GM11168 (cell line): ENCODE data around the gene OXCT1.
"Not testable (repeated sequence)": the region's sequence is repeated elsewhere in the genome, so short reads cannot be mapped to it uniquely, and the experiment has no call there.

Experiments
- in situ Hi-C: fragments of 300-500 bp; cut with MboI; formaldehyde crosslinking; loops from one replicate; pipeline ENCODE4 v1.12.0; 2022; ENCODE audit warnings: low sequenced_read_pairs; ENCODE audit not compliant: unreplicated experiment

OXCT1 gene

GRCh38 chr5:41738710-41739354, 131.4 kb downstream of the OXCT1 start:
- in situ Hi-C loops: no loop called here

GRCh38 chr5:41736641-41737040, 133.6 kb downstream of the OXCT1 start:
- in situ Hi-C loops: no loop called here

DNA sequence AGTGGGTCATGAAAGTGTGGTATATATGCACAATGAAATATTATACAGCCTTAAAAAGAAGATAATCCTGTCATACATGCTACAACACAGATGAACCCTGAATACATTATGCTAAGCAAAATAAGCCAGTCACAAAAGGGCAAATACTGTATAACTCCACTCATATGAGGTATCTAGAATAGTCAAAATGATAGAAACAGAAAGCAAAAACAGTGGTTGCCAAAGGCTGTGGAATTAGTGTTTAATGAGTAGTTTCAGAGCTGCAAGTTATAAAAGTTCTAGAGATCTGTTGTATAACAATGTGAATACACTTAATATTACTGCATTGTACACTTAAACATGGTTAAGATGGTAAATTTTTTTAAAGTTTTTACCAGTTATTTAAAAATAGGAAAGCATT, 135.0 kb downstream of the OXCT1 start:
- in situ Hi-C loops: no loop called here

DNA sequence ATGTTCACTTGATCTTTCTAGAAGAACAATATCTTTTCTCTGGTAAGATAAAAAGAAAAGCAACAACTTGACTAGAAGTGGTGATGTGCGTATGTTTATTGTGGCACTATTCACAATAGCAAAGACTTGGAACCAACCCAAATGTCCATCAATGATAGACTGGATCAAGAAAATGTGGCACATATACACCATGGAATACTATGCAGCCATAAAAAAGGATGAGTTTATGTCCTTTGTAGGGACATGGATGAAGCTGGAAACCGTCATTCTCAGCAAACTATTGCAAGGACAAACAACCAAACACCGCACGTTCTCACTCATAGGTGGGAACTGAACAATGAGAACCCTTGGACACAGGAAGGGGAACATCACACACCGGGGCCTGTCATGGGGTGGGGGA, 140.8 kb downstream of the OXCT1 start:
- in situ Hi-C loops: not testable (repeated sequence)

DNA sequence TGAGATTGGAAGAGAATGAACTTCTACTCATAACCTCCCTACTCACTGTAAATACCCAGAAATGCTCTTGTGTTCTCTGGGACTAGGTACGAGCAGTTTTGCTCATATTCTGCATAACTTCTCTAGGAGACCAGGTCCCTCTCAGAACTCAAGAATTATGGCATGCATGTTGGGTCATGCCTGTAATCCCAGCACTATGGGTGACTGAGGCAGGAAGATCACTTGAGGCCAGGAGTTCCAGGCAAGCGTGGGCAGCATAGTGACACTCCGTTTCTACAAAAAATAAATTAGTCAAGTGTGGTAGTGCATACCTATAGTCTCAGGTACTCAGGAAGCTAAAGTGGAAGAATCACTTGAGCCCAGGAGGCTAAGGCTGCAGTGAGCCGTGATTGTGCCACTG, 141.9 kb downstream of the OXCT1 start:
- in situ Hi-C loops: no loop called here

GRCh38 chr5:41722359-41722950, 147.8 kb downstream of the OXCT1 start:
- in situ Hi-C loops: no loop called here

- in situ Hi-C loops: no loop called here
Measured at GRCh38 chr5:41721516-41721915, 148.7 kb downstream of the OXCT1 start.

DNA sequence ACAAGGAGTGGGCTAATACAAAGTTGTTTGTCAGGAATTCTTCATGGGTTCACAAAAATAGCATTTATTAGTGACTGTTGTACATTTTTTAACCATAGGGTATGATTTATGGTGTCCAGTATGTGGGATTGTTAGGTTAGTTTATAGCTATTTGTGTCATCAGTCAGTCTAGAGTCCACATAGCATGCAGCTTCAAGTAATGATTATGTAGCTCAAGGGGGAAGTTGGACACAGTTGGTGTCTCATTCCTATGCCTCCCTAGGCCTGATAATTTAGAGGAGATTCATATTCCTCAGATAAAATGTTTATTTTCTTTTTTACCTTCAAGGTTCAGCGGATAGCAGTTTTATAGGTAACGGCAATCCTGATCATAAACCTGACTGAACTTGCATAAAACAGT, 153.8 kb downstream of the OXCT1 start:
- in situ Hi-C loops: no loop called here

DNA sequence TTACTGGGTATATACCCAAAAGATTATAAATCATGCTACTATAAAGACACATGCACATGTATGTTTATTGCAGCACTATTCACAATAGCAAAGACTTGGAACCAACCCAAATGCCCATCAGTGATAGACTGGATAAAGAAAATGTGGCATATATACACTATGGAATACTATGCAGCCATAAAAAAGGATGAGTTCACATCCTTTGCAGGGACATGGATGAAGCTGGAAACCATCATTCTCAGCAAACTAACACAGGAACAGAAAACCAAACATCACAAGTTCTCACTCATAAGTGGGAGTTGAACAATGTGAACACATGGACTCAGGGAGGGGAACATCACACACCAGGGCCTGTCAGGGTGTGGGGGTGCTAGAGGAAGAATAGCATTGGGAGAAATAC, 155.8 kb downstream of the OXCT1 start:
- in situ Hi-C loops: loop anchor here (5.0 kb wide), 1 partner anchor 118 kb away; no protein-coding TSS in a partner anchor

DNA sequence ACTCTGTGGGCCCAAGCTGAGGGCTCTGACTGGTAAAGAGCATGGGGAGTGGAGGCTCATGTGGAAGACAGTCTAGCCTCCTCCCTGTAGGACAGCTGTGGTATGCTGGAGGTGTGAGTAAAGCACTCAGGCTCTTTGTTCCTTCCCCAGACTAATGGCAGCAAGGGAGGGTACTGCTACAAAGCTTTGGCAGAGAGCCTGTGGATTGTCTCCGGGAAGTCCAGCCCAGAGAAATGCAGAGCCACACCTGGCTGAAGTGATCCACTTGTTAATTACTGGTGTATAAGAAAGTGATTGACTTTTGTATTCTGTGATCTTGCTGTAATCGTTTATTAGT, 161.7 kb downstream of the OXCT1 start:
- in situ Hi-C loops: no loop called here

DNA sequence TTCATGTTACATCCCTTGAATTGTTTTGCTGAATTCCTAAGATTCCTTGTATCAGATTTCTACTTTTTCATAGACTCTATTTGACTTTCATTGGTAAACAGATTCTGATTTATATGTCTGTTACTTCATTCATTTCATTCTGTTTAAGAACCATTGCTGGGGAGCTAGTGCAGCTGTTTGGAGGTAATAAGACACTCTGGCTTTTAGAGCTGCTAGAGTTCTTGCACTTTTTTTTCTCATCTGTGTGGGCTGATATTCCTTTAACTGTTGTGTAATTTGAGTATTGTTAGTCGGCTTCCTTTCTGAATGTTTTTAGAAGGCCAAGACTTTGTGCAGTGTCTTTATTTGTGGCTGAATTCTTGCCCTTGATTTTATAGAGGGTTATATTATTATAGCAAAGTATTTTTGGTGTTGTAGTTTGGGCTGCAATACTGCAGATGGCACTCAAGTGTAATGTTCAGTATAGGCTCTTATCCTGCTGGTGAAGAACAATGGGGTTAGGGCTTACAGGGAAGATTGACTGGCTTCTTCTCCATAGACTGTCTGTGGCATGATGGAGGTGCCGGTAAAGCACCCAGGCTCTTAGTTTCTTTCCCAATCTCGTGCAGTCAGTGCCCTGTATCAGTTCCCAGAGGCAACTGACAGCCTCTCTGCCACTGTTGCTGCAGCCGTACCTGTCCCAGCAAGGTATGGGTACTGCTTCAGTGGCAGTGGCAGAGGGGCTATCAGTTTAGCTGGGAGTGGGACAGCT, 162.2 kb downstream of the OXCT1 start:
- in situ Hi-C loops: no loop called here

GRCh38 chr5:41695920-41696582, 174.2 kb downstream of the OXCT1 start:
- in situ Hi-C loops: loop anchor here (25.0 kb wide), 1 partner anchor 366 kb away; no protein-coding TSS in a partner anchor

DNA sequence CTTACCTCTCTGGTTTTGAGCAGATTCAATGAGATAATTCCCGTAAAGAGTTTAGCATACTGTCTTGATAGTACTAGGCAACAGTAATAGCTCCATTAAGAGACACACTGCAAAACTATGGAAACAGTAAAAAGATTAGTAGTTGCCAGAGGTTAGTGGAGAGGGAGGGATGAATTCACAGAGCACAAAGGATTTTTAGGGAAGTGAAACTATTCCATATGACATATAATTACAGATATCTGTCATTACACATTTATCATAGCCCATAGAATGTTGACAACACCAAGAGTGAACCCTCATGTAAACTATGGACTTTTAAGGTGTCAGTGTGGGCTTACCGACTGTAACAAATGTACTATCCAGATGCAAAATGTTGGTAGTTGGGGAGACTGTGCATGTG, 183.5 kb downstream of the OXCT1 start:
- in situ Hi-C loops: loop anchor here (25.0 kb wide), 1 partner anchor 376 kb away; no protein-coding TSS in a partner anchor

DNA sequence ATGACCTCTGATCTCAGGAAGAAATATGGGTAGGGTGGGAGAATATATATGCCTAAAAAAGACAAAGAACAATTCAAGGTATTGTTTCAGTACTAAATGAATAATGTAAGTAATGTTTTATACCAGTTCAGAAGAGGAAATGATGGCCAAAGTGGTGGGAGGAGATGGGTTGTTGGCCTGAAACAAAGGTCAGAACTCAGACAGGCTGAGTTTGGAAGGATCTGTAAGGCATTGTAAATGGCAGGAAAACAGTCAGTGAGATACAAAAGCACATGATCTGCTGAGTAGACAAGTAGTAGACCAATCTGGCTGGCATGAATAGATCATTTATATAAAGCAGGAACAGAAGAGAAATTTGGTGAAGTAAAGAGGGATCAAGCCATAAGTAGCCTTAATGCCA, 184.0 kb downstream of the OXCT1 start:
- in situ Hi-C loops: loop anchor here (25.0 kb wide), 1 partner anchor 376 kb away; no protein-coding TSS in a partner anchor

DNA sequence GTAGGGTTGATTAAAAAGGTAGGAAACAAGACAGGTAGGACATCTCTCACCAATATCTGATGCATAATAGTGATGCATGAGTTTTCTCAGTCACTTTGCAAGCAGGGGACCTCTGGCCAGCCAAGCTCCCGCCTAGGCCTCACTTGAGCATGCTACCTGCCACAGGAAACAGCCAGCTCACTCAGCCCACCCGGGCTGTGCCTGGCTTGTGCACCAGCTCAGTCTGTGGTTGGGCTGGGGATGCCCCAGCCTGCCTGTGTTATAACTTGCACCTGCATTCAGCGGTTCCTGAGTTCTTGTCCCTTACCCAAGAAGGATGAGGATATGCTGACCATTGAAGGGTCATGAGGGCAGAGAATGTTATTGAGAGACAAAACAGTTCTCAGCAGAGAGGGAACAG, 187.0 kb downstream of the OXCT1 start:
- in situ Hi-C loops: loop anchor here (25.0 kb wide), 1 partner anchor 379 kb away; no protein-coding TSS in a partner anchor

- in situ Hi-C loops: loop anchor here (25.0 kb wide), 1 partner anchor 380 kb away; no protein-coding TSS in a partner anchor
Measured at GRCh38 chr5:41682641-41683040, 187.6 kb downstream of the OXCT1 start.

DNA sequence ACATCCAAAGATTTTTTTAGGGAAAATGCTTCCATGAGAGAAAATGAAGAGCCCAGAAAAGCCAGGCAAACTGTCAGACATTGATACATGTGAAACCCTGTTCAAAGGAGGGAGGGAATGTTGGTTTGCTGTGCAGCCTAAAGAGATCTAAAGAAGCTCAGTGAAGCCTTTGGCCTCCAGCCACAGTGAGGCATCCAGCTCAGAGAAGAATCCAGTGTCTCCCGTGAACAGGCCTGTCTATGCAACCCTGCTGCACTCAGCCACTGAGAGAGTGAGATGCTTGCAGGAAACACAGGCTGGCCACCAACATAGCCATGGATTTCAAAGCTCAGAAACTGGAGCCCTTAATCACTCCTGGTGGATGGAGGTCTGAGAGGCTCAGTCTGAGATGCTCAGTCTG, 188.4 kb downstream of the OXCT1 start:
- in situ Hi-C loops: loop anchor here (25.0 kb wide), 1 partner anchor 380 kb away; no protein-coding TSS in a partner anchor
